Left lung (tissue), 14 donors: Measurements from ENCODE around the gene CACNA1E. TPM values are rescaled to one million over a fixed set of nuclear protein-coding genes. Genes with fewer than 3 reads are reported as not detected.
A peak's percentile ranks its signal among the peaks of the same experiment; 100 is the strongest.

Source experiments
- ATAC-seq: fragments of 200-7000 bp; cut with Tn5 transposase; one replicate; pipeline ENCODE4 v1.9.1; 2020; ENCODE audit warnings: moderate library complexity
- DNase-seq, 4 donors: peaks; one replicate each; pipeline ENCODE4 v3.0.0-alpha.2; 2013 to 2020
- H3K27ac ChIP-seq, 2 donors: fragments of 200-600 bp; sonication (generic) in 1 of 2; one replicate each; pipeline versions ENCODE4 v1.5.0 to v1.8.0; 2020 to 2021
- H3K27me3 ChIP-seq, 2 donors: fragments of 200-600 bp; sonication (generic) in 1 of 2; one replicate each; pipeline versions ENCODE4 v1.5.0 to v1.8.0; 2020 to 2021
- H3K36me3 ChIP-seq, 2 donors: fragments of 200-600 bp; sonication (generic) in 1 of 2; one replicate each; pipeline versions ENCODE4 v1.5.0 to v1.8.0; 2020 to 2021
- H3K4me1 ChIP-seq, 2 donors: fragments of 200-600 bp; one replicate each; pipeline ENCODE4 v1.8.0; 2021
- H3K4me3 ChIP-seq, 2 donors: fragments of 200-600 bp; sonication (generic) in 1 of 2; one replicate each; pipeline versions ENCODE4 v1.5.0 to v1.8.0; 2020 to 2021; ENCODE audit warnings: mild to moderate bottlenecking in 1 of 2
- H3K9me3 ChIP-seq, 2 donors: fragments of 200-600 bp; sonication (generic) in 1 of 2; one replicate each; pipeline versions ENCODE4 v1.5.0 to v1.8.0; 2020 to 2021
- intact Hi-C, 2 donors: fragments of 100-400 bp; cut with DNase I; formaldehyde crosslinking; loops; one replicate each; pipeline versions ENCODE4 v1.11.2 to v1.14.2; 2022
- long read RNA-seq, 12 donors: library from polyadenylated mRNA in 2 of 12; unstranded in 2 of 12; transcript quantifications; one replicate each; pipeline ENCODE4 v2.0.0 and lab custom pipeline, GENCODE V29; 2019 to 2026
- polyA plus RNA-seq, 6 donors: library from polyadenylated mRNA; unstranded; fragments of 120-200 nt; gene quantifications; one replicate each; pipeline ENCODE4 v1.2.1, GENCODE V29; 2013; ENCODE audit not compliant: insufficient read length in 6 of 6
- total RNA-seq, 2 donors: library from RNA; stranded (reverse); fragmentation: NEBNext Ultra II Directional; extraction: Animal tissue kit (Norgen Biotek cat#: 25700); gene quantifications; one replicate each; pipeline ENCODE4 v1.2.1, GENCODE V29; 2021
- TF ChIP-seq, protein P1 (sequence below), 2 donors: fragments of 200-600 bp; sonication (generic) in 1 of 2; IDR thresholded peaks; one replicate each; pipeline versions ENCODE4 v1.5.0 to v1.8.0; 2021; ENCODE audit warnings: antibody characterized with exemption in 2 of 2
- donor health status: DM: no; HTN: yes; CAD: no.
- donor health status: DM: no; HTN: no; CAD: no.

Gene CACNA1E
- total RNA-seq (1 to 10 TPM in 1 of 2 donors, not detected in 1; 1.2 TPM), polyA plus RNA-seq (under 1 TPM; 0.03 to 0.17 (median 0.11) TPM)
- long read RNA-seq, donor 1 = 0 reads
- long read RNA-seq, donor 2 = 0 reads
- long read RNA-seq, donor 3 = 0 reads
- long read RNA-seq, donor 4 = 0 reads
- long read RNA-seq, donor 5 = 0 reads
- long read RNA-seq, donor 6 = 0 reads
- long read RNA-seq, donor 7 = 0 reads
- long read RNA-seq, donor 8 = 0 reads
- long read RNA-seq, donor 9 = 0 reads
- long read RNA-seq, donor 10 = 0 reads
- long read RNA-seq, donor 11, partial matches to known transcripts = 0 of 1 reads
- long read RNA-seq, donor 11, other reads (novel, unspliced or antisense) = 0 of 1 reads
- long read RNA-seq, donor 12 = 0 reads

DNA sequence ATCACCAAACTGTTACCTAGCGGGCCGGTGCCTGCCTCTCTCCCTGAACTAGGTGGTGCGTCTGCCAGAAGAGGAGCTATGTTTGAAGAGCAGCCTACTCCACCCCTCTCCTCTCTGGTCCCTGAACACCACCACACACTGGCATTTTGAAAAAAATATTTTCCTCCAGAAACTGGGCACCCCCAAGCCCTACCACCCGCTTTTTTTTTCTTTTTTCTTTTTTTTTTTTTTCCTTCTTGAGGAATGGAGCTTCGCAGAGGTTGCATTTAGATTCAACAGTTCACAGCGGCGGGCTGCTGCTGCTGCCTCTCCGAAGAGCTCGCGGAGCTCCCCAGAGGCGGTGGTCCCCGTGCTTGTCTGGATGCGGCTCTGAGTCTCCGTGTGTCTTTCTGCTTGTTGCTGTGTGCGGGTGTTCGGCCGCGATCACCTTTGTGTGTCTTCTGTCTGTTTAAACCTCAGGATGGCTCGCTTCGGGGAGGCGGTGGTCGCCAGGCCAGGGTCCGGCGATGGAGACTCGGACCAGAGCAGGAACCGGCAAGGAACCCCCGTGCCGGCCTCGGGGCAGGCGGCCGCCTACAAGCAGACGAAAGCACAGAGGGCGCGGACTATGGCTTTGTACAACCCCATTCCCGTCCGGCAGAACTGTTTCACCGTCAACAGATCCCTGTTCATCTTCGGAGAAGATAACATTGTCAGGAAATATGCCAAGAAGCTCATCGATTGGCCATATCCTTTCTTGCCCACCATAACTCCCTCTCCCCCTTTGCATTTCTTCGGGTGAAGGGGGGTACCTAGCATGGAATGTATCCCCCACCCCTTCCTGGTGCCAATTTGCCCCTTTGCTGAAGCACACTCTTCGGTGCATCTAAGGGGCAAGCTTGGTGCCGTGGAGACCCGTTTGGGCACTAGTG lies at the start of gene CACNA1E:
Gene CACNA1E, plus strand, starts transcription at position 233 of the 911 bp plus-strand sequence. Its CDS starts 228 bp downstream, at position 461.
- peaks cover 56 to 91% of the 10 kb centered on the region in 2 donors for H3K27me3 ChIP-seq
- no peak for ATAC-seq

DNA sequence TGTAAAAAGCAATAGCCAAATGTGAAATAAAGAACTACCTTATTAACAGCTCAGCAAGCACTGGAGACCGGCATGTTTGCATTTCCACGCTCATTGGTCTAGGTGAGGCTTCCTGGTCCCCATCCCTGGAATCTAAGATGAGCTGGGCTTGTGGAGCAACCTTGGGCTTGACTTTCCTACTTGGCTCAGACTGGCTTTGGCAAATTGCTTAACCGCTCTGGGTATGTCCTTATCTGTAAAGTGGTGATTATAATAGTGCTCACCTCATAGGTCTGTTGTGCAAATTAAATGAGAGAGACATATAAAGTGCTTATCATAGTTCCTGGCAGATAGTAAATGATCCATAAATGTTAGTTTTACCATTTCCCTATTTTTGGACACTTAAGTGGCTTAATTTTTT lies 49.4 kb upstream of the CACNA1E start:
- DNase-seq (no peak), ATAC-seq (no peak)
- Histone ChIP-seq H3K9me3 (no peaks in the 10 kb centered on the region), H3K27me3 (peaks cover 0 to 10% of the 10 kb centered on the region in 2 donors), H3K4me1 (no peaks in the 10 kb centered on the region), H3K4me3 (no peak overlapping the region), H3K36me3 (no peaks in the 10 kb centered on the region), H3K27ac (no peak overlapping the region)
- intact Hi-C loops = no loop called here
- TF ChIP-seq, protein P1, sequence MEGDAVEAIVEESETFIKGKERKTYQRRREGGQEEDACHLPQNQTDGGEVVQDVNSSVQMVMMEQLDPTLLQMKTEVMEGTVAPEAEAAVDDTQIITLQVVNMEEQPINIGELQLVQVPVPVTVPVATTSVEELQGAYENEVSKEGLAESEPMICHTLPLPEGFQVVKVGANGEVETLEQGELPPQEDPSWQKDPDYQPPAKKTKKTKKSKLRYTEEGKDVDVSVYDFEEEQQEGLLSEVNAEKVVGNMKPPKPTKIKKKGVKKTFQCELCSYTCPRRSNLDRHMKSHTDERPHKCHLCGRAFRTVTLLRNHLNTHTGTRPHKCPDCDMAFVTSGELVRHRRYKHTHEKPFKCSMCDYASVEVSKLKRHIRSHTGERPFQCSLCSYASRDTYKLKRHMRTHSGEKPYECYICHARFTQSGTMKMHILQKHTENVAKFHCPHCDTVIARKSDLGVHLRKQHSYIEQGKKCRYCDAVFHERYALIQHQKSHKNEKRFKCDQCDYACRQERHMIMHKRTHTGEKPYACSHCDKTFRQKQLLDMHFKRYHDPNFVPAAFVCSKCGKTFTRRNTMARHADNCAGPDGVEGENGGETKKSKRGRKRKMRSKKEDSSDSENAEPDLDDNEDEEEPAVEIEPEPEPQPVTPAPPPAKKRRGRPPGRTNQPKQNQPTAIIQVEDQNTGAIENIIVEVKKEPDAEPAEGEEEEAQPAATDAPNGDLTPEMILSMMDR (IDR thresholded peaks at IDR 0.05) = no peak

More for the DNA sequence above, at the start of gene CACNA1E:
- TF ChIP-seq, protein P1 (IDR thresholded peaks at IDR 0.05) = no peak
- intact Hi-C loops = no loop called here
- H3K9me3 ChIP-seq = no peaks in the 10 kb centered on the region
- DNase-seq = no peak
- peak within 1 kb of the TSS in 1 of 2 donors; percentile 36 for H3K4me3 ChIP-seq
- H3K4me1 ChIP-seq = peaks cover 0 to 16% of the 10 kb centered on the region in 2 donors
- H3K36me3 ChIP-seq = no peaks in the 10 kb centered on the region
- peak within 1 kb of the TSS in 1 of 2 donors; percentile 48 for H3K27ac ChIP-seq

DNA sequence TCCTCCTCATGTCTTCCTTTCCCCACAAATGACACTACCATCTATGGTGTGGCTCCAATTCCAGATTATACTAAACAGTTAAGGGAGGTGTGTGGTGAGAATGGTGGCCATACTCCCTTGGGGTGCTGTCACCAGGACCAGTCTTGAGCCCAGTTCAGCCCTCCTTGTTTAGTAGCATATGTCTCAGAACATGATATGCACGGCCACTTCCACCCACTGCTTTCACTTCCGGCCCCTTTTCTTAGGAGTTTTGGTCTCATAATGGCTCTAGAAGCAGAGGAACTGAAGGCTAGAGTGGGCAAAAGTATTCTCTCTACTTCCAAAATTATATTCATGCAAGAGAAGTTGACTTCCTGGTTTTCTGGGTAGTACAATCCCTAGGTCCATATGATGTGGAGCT lies 45.3 kb upstream of the CACNA1E start:
- DNase-seq (no peak), ATAC-seq (no peak)
- Histone ChIP-seq H3K27ac (no peak overlapping the region), H3K4me1 (no peaks in the 10 kb centered on the region), H3K4me3 (no peak overlapping the region), H3K36me3 (no peaks in the 10 kb centered on the region), H3K9me3 (no peaks in the 10 kb centered on the region), H3K27me3 (peaks cover 0 to 10% of the 10 kb centered on the region in 2 donors)
- TF ChIP-seq, protein P1 (IDR thresholded peaks at IDR 0.05) = no peak
- intact Hi-C loops = no loop called here

DNA sequence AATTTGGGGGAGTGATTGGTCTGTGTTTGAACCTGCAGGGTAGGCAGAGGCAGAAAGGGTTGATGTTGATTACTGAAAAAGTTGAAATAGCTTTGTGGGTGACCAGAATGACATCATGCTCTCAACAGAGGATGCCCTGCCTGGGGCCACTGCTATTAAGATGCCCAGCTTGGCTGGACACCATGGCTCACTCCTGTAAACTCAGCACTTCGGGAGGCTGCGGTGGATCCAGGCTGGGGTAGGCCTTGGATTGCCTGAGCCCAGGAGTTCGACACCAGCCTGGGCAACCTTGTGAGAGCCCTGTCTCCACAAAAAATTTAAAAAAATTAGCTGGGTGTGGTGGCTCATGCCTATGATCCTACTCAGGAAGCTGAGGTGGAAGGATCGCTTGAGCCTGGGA lies 42.8 kb upstream of the CACNA1E start:
- intact Hi-C loops = no loop called here
- Histone ChIP-seq H3K36me3 (no peaks in the 10 kb centered on the region), H3K4me1 (no peaks in the 10 kb centered on the region), H3K4me3 (no peak overlapping the region), H3K9me3 (no peaks in the 10 kb centered on the region), H3K27ac (no peak overlapping the region), H3K27me3 (peaks cover 0 to 6% of the 10 kb centered on the region in 2 donors)
- TF ChIP-seq, protein P1 (IDR thresholded peaks at IDR 0.05) = no peak
- DNase-seq = peak in 1 of 4 donors; percentile 45
- no peak for ATAC-seq

DNA sequence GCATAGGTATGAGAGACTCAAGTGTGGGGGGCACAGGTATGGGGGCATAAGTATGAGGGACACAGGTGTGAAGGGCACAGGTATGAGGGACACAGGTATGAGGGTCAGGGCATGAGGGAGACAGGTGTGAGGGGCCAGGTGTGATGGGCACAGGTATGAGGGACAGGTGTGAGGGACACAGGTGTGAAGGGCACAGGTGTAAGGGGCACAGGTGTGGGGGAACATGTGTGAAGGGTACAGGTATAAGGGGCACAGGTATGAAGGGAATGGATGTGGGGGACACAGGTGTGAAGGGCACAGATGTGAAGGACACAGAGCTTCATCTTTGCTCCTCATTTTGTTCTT lies 41.2 kb upstream of the CACNA1E start:
- Histone ChIP-seq H3K4me1 (no peaks in the 10 kb centered on the region), H3K9me3 (no peaks in the 10 kb centered on the region), H3K27me3 (peaks cover 0 to 6% of the 10 kb centered on the region in 2 donors), H3K36me3 (no peaks in the 10 kb centered on the region), H3K4me3 (no peak overlapping the region), H3K27ac (no peak overlapping the region)
- no peak for DNase-seq
- no peak for ATAC-seq
- TF ChIP-seq, protein P1 (IDR thresholded peaks at IDR 0.05) = no peak
- intact Hi-C loops = no loop called here
